Stomach (tissue), 9 donors: ENCODE measurements around the gene LACC1. TPM values are rescaled to one million over a fixed set of nuclear protein-coding genes. Genes with fewer than 3 reads are reported as not detected.
A peak's percentile ranks its signal among the peaks of the same experiment; 100 is the strongest.

ENCODE experiments used
- DNase-seq, 2 donors: peaks; one replicate each; pipeline versions ENCODE4 v3.0.0 to v3.0.0-alpha.2; 2013 to 2019
- H3K27ac ChIP-seq, 5 donors: fragments of 200-600 bp in 4 of 5; sonication (generic) in 4 of 5; one replicate each; pipeline ENCODE4 v1.5.1; 2013 to 2019; ENCODE audit warnings: mild to moderate bottlenecking in 1 of 5, moderate library complexity in 1 of 5
- H3K27me3 ChIP-seq, 3 donors: fragments of 200-600 bp; sonication (generic); one replicate each; pipeline ENCODE4 v1.5.1; 2017 to 2019; ENCODE audit warnings: mixed run types in 1 of 3
- H3K36me3 ChIP-seq, 4 donors: fragments of 200-600 bp; sonication (generic); 1 replicate in 3 of 4; 2 replicates in 1 of 4; pipeline ENCODE4 v1.5.1; 2016 to 2019
- H3K4me1 ChIP-seq, 4 donors: fragments of 200-600 bp; sonication (generic); one replicate each; pipeline ENCODE4 v1.5.1; 2016 to 2019
- H3K4me3 ChIP-seq, 4 donors: fragments of 200-600 bp; sonication (generic) in 3 of 4; one replicate each; pipeline ENCODE4 v1.5.1; 2016 to 2019; ENCODE audit warnings: mild to moderate bottlenecking in 1 of 4
- H3K9me3 ChIP-seq, 4 donors: fragments of 200-600 bp; sonication (generic); one replicate each; pipeline ENCODE4 v1.5.1; 2016 to 2019
- EP300 ChIP-seq: sonication (generic); formaldehyde crosslinking; IDR thresholded peaks from one replicate; pipeline ENCODE4 v1.6.1; 2017; ENCODE audit warnings: antibody characterized with exemption
- POLR2A ChIP-seq, 4 donors: fragments of 450-650 bp; IDR thresholded peaks; one replicate each; pipeline ENCODE4 v1.6.1; 2016; ENCODE audit warnings: antibody characterized with exemption in 4 of 4, control low read depth in 2 of 4, mild to moderate bottlenecking in 1 of 4, moderate library complexity in 1 of 4
- POLR2AphosphoS5 ChIP-seq, 3 donors: sonication (generic); formaldehyde crosslinking; IDR thresholded peaks; one replicate each; pipeline ENCODE4 v1.6.1; 2016; ENCODE audit warnings: antibody characterized with exemption in 3 of 3
- WGBS, 5 donors: extraction: QIAGEN DNeasy Blood & Tissue Kit in 3 of 5; methylation state at CpG; one replicate each; pipeline versions ENCODE4 v1.1.5 to v1.1.7; 2013 to 2018; 5-methylcytosine and 5-hydroxymethylcytosine counted together
- intact Hi-C: fragments of 100-400 bp; cut with DNase I; formaldehyde crosslinking; loops from one replicate; pipeline ENCODE4 v1.15.1; 2023; ENCODE audit warnings: low total_unique reads
- polyA plus RNA-seq, 3 donors: library from polyadenylated mRNA; stranded (reverse); fragments of 200-250 nt; gene quantifications; one replicate each; pipeline ENCODE4 v1.2.3, GENCODE V29; 2013
- total RNA-seq, 5 donors: library from RNA; depleted of rRNA; stranded (reverse); fragments of >200 nt; gene quantifications; one replicate each; pipeline versions ENCODE4 v1.1.0 to v1.2.3, GENCODE V29; 2014 to 2016
- TF ChIP-seq, protein P1 (sequence below), 7 experiments: fragments of 450-650 bp in 4 of 7; fragments of 200-600 bp in 3 of 7; sonication (generic) in 3 of 7; IDR thresholded peaks; one replicate each; pipeline ENCODE4 v1.5.1; 2016 to 2019; ENCODE audit warnings: antibody characterized with exemption in 7 of 7, control low read depth in 2 of 7, mild to moderate bottlenecking in 1 of 7
- donor health status: healthy with polysubstance abuse.
- donor health status: Bipolar disorder and iron deficiency.
- donor health status: healthy.

Gene LACC1
- total and polyA plus RNA-seq, 8 donors: 0.89 to 35.6 (median 7.1) TPM

- Histone ChIP-seq H3K27ac (no peak overlapping the region), H3K27me3 (no peaks in the 10 kb centered on the region), H3K36me3 (peaks cover 0 to 18% (median 0%) of the 10 kb centered on the region in 4 donors), H3K4me1 (peaks cover 0 to 7% (median 0%) of the 10 kb centered on the region in 4 donors), H3K9me3 (no peaks in the 10 kb centered on the region), H3K4me3 (no peak overlapping the region)
- no peak for DNase-seq
- TF ChIP-seq, protein P1, sequence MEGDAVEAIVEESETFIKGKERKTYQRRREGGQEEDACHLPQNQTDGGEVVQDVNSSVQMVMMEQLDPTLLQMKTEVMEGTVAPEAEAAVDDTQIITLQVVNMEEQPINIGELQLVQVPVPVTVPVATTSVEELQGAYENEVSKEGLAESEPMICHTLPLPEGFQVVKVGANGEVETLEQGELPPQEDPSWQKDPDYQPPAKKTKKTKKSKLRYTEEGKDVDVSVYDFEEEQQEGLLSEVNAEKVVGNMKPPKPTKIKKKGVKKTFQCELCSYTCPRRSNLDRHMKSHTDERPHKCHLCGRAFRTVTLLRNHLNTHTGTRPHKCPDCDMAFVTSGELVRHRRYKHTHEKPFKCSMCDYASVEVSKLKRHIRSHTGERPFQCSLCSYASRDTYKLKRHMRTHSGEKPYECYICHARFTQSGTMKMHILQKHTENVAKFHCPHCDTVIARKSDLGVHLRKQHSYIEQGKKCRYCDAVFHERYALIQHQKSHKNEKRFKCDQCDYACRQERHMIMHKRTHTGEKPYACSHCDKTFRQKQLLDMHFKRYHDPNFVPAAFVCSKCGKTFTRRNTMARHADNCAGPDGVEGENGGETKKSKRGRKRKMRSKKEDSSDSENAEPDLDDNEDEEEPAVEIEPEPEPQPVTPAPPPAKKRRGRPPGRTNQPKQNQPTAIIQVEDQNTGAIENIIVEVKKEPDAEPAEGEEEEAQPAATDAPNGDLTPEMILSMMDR (IDR thresholded peaks at IDR 0.05): no peak
- TF ChIP-seq EP300: no peak
- TF ChIP-seq POLR2A (IDR thresholded peaks at IDR 0.05): no peak
- TF ChIP-seq POLR2AphosphoS5 (IDR thresholded peaks at IDR 0.05): no peak
- intact Hi-C loops: no loop called here
- WGBS, 5 donors: 92 to 100% (median 94%) methylated on average over 1 of the region's 1 CpG
Measured at GRCh38 chr13:43872181-43872580, 7.5 kb upstream of the LACC1 start.

DNA sequence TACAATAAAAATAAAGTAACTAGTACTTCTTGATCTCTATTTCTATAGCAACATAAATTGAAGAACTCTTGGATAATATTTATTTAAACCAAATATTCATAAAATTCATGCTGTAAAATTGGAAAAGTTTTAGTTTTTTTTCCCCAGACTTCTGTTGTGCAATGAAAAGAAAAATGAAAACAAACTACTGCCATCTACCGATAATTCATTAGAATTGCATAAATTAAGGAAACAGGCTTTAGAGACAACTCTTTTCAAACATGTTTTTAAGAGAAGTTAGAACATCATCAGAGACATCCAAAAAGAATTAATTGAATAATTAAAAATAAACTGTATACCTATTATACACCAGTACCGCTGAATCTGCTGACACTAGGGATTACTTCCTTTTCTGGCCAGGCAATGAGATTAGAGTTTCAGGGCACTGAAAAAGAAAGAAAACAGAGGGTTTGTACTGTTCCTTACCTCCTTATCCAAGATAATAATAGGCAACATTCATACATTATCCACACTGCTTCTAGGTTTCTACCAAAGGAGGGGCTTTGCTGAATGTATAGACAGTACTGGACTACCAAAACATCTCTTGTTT lies 5.1 kb upstream of the LACC1 start:
- peaks cover 0 to 17% (median 0%) of the 10 kb centered on the region in 4 donors for H3K36me3 ChIP-seq
- intact Hi-C loops: no loop called here
- no peak overlapping the region for H3K27ac ChIP-seq
- no peaks in the 10 kb centered on the region for H3K27me3 ChIP-seq
- TF ChIP-seq, protein P1 (IDR thresholded peaks at IDR 0.05): peak in 3 of 7 experiments; percentile 20 to 56 (median 37)
- no peak for TF ChIP-seq POLR2AphosphoS5 (IDR thresholded peaks at IDR 0.05)
- TF ChIP-seq EP300: no peak
- no peak for TF ChIP-seq POLR2A (IDR thresholded peaks at IDR 0.05)
- WGBS, 5 donors: 3 to 17% (median 4%) methylated on average over 2 of the region's 2 CpGs
- H3K4me1 ChIP-seq: peaks cover 7 to 24% (median 10%) of the 10 kb centered on the region in 4 donors
- no peaks in the 10 kb centered on the region for H3K9me3 ChIP-seq
- peak in 1 of 2 donors; percentile 33 for DNase-seq
- H3K4me3 ChIP-seq: no peak overlapping the region

DNA sequence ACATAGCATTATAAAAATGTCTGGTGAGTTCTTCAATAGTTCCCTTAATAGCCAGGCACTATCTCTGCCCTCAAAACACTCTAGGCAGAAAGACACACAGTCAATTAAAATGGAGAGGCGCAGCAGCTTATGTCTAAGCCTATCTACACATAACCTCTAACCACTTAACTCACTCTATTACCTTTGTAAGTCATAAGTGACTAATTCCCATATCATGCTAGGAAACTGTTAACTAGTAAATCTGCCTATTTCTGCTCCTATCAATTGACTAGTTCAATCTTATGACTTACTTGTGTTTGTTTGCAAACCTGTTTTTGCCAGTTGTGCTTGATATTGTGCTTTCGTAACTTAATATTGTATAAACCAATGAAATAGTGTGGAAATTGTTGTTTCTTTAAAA lies 3.3 kb upstream of the LACC1 start:
- H3K4me1 ChIP-seq: peaks cover 12 to 39% (median 17%) of the 10 kb centered on the region in 4 donors
- H3K36me3 ChIP-seq: no peaks in the 10 kb centered on the region
- no peak overlapping the region for H3K27ac ChIP-seq
- TF ChIP-seq POLR2A (IDR thresholded peaks at IDR 0.05) (no peak), POLR2AphosphoS5 (IDR thresholded peaks at IDR 0.05) (no peak), EP300 (no peak)
- TF ChIP-seq, protein P1 (IDR thresholded peaks at IDR 0.05): no peak
- WGBS, 5 donors: 88 to 98% (median 95%) methylated on average over 2 of the region's 2 CpGs
- no peak for DNase-seq
- no peak overlapping the region for H3K4me3 ChIP-seq
- H3K27me3 ChIP-seq: no peaks in the 10 kb centered on the region
- no peaks in the 10 kb centered on the region for H3K9me3 ChIP-seq
- intact Hi-C loops: no loop called here

GRCh38 chr13:43877326-43877725 lies 2.4 kb upstream of the LACC1 start:
- no peaks in the 10 kb centered on the region for H3K36me3 ChIP-seq
- no peak overlapping the region for H3K4me3 ChIP-seq
- DNase-seq: no peak
- peaks cover 12 to 39% (median 17%) of the 10 kb centered on the region in 4 donors for H3K4me1 ChIP-seq
- H3K9me3 ChIP-seq: no peaks in the 10 kb centered on the region
- TF ChIP-seq, protein P1 (IDR thresholded peaks at IDR 0.05): no peak
- TF ChIP-seq POLR2AphosphoS5 (IDR thresholded peaks at IDR 0.05) (no peak), EP300 (no peak), POLR2A (IDR thresholded peaks at IDR 0.05) (no peak)
- no peaks in the 10 kb centered on the region for H3K27me3 ChIP-seq
- intact Hi-C loops: no loop called here
- peak overlapping the region in 1 of 5 donors; percentile 6 for H3K27ac ChIP-seq
